A549 (cell line): ENCODE data around the gene SAPCD2. TPM values are rescaled to one million over a fixed set of nuclear protein-coding genes. Genes with fewer than 3 reads are reported as not detected.

Source experiments
- ATAC-seq, 2 experiments: fragments of 200-7000 bp in 1 of 2; fragments of >200 bp in 1 of 2; cut with Nextera tagmentation in 1 of 2; cut with Tn5 transposase in 1 of 2; 3 replicates each; pipeline versions ENCODE4 v1.8.0 to v1.9.1; 2018 to 2020; ENCODE audit warnings: mild to moderate bottlenecking in 1 of 2, moderate library complexity in 1 of 2
- CTCF ChIA-PET: fragments of 300-600 bp; sonication (Branson Sonifier 250); formaldehyde crosslinking; extraction: SDS; loops from one replicate; lab custom pipeline; 2021; ENCODE audit warnings: antibody characterized with exemption, inconsistent platforms; lab: Yijun Ruan, JAX
- POLR2A ChIA-PET: fragments of 350-600 bp; formaldehyde crosslinking; extraction: SDS; loops from one replicate; lab custom pipeline; 2021; ENCODE audit warnings: antibody characterized with exemption, inconsistent platforms; lab: Yijun Ruan, JAX
- DNase-seq, 2 experiments: peaks; one replicate each; pipeline versions ENCODE4 v3.0.0 to v3.0.0-alpha.2; 2011 to 2016; ENCODE audit warnings: low read depth in 1 of 2, low spot score in 1 of 2
- FAIRE-seq: peaks from 2 replicates; lab custom pipeline; 2011; peaks lifted over from hg19 to GRCh38; lab: Jason Lieb, UNC
- H3K27ac ChIP-seq, 2 experiments: fragments of >200 bp; sonication (Bioruptor Twin); formaldehyde crosslinking; 3 replicates each; pipeline ENCODE4 v1.5.1; 2016 to 2017
- H3K4me1 ChIP-seq: fragments of >200 bp; sonication (Bioruptor Twin); formaldehyde crosslinking; 3 replicates; pipeline ENCODE4 v1.6.1; 2016
- H3K4me2 ChIP-seq: fragments of >200 bp; sonication (Bioruptor Twin); formaldehyde crosslinking; 3 replicates; pipeline ENCODE4 v1.6.1; 2016
- H3K4me3 ChIP-seq: fragments of >200 bp; sonication (Bioruptor Twin); formaldehyde crosslinking; 3 replicates; pipeline ENCODE4 v1.5.1; 2016
- H3K9me3 ChIP-seq: fragments of >200 bp; sonication (Bioruptor Twin); formaldehyde crosslinking; 3 replicates; pipeline ENCODE4 v1.6.1; 2016
- CBX8 ChIP-seq: fragments of 200-600 bp; sonication (generic); IDR thresholded peaks from 2 replicates; pipeline ENCODE4 v1.6.1; 2016
- CEBPB ChIP-seq, 2 experiments: fragments of >200 bp in 1 of 2; sonication (Bioruptor Twin) in 1 of 2; formaldehyde crosslinking in 1 of 2; IDR thresholded peaks; 2 replicates each; pipeline ENCODE4 v1.6.1; 2012 to 2016
- EHF ChIP-seq: fragments of 250-450 bp; sonication (Bioruptor Pico); IDR thresholded peaks from 2 replicates; pipeline ENCODE4 v1.5.0; 2020; ENCODE audit warnings: mild to moderate bottlenecking
- EHMT2 ChIP-seq: fragments of 200-600 bp; sonication (generic); IDR thresholded peaks from 2 replicates; pipeline ENCODE4 v1.6.1; 2016; ENCODE audit warnings: antibody characterized with exemption, low read depth, mild to moderate bottlenecking, moderate library complexity
- EP300 ChIP-seq, 2 experiments: fragments of >200 bp; sonication (Bioruptor Twin); formaldehyde crosslinking; IDR thresholded peaks; 2 replicates in 1 of 2; 3 replicates in 1 of 2; pipeline ENCODE4 v1.6.1; 2016 to 2017
- FOXS1 ChIP-seq: fragments of 250-450 bp; sonication (Bioruptor Pico); IDR thresholded peaks from 2 replicates; pipeline ENCODE4 v1.5.0; 2020; ENCODE audit warnings: mild to moderate bottlenecking, moderate library complexity
- HDAC2 ChIP-seq: fragments of 200-600 bp; sonication (generic); IDR thresholded peaks from 2 replicates; pipeline ENCODE4 v1.6.1; 2016
- HOXB5 ChIP-seq: fragments of 250-450 bp; sonication (Bioruptor Pico); IDR thresholded peaks from 2 replicates; pipeline ENCODE4 v1.5.0; 2020; ENCODE audit warnings: mild to moderate bottlenecking, moderate library complexity
- JUNB ChIP-seq: fragments of >200 bp; sonication (Bioruptor Twin); formaldehyde crosslinking; IDR thresholded peaks from 2 replicates; pipeline ENCODE4 v1.6.1; 2016
- KDM1A ChIP-seq: fragments of 200-600 bp; sonication (generic); IDR thresholded peaks from 2 replicates; pipeline ENCODE4 v1.6.1; 2016; ENCODE audit warnings: low read depth, mild to moderate bottlenecking
- MAFK ChIP-seq: fragments of 450-650 bp; IDR thresholded peaks from 2 replicates; pipeline ENCODE4 v1.6.1; 2014; ENCODE audit not compliant: partially characterized antibody
- MAZ ChIP-seq: fragments of 150-350 bp; IDR thresholded peaks from 2 replicates; pipeline ENCODE4 v1.6.1; 2014; ENCODE audit warnings: antibody characterized with exemption, low read depth, low read length, borderline replicate concordance
- NPAS2 ChIP-seq: fragments of 250-450 bp; sonication (Bioruptor Pico); IDR thresholded peaks from 2 replicates; pipeline ENCODE4 v1.8.0; 2022; ENCODE audit warnings: mild to moderate bottlenecking, moderate library complexity, borderline replicate concordance
- NR3C1 ChIP-seq: fragments of >200 bp; sonication (Bioruptor Twin); formaldehyde crosslinking; IDR thresholded peaks from 3 replicates; pipeline ENCODE4 v1.6.1; 2017
- POLR2AphosphoS2 ChIP-seq: conservative IDR thresholded peaks from 2 replicates; pipeline ENCODE4 v1.6.1; 2012; ENCODE audit warnings: low read length, improper control_type of control experiment, inconsistent platforms
- RARB ChIP-seq: fragments of 250-450 bp; sonication (Bioruptor Pico); IDR thresholded peaks from 2 replicates; pipeline ENCODE4 v1.8.0; 2021; ENCODE audit warnings: mild to moderate bottlenecking, moderate library complexity
- RFX5 ChIP-seq: fragments of 450-650 bp; IDR thresholded peaks from 2 replicates; pipeline ENCODE4 v1.7.1; 2014; ENCODE audit warnings: antibody characterized with exemption, mild to moderate bottlenecking, moderate library complexity
- RNF2 ChIP-seq: fragments of 200-600 bp; sonication (generic); IDR thresholded peaks from 2 replicates; pipeline ENCODE4 v1.6.1; 2016; ENCODE audit warnings: low read depth, mild to moderate bottlenecking, antibody characterized with exemption, moderate library complexity, borderline replicate concordance
- ZFP36 ChIP-seq: fragments of 450-650 bp; IDR thresholded peaks from 2 replicates; pipeline ENCODE4 v1.6.1; 2014; ENCODE audit warnings: borderline replicate concordance; ENCODE audit not compliant: partially characterized antibody
- ZSCAN20 ChIP-seq: fragments of 250-450 bp; sonication (Bioruptor Pico); IDR thresholded peaks from 2 replicates; pipeline ENCODE4 v1.8.0; 2022; ENCODE audit warnings: mild to moderate bottlenecking, moderate library complexity
- WGBS: methylation state at CpG from one replicate; pipeline ENCODE4 v1.1.6; 2017; ENCODE audit errors: missing lambda C conversion rate; 5-methylcytosine and 5-hydroxymethylcytosine counted together
- polyA plus RNA-seq, 4 experiments: library from polyadenylated mRNA; depleted of rRNA in 3 of 4; stranded (reverse); fragments of >200 nt; fragmentation: RNase III in 1 of 4; extraction: RNeasy Plus Mini Kit Qiagen cat#74134 plus additional on column Dnase treatment in 1 of 4; gene quantifications; 2 replicates in 3 of 4; 3 replicates in 1 of 4; pipeline ENCODE4 v1.2.3, GENCODE V29; 2011 to 2017
- TF ChIP-seq, protein P1 (sequence below): fragments of 150-350 bp; IDR thresholded peaks from 2 replicates; pipeline ENCODE4 v1.6.1; 2014; ENCODE audit warnings: low read depth, mild to moderate bottlenecking, low read length
- TF ChIP-seq, protein P2 (sequence below): fragments of >200 bp; sonication (Bioruptor Twin); formaldehyde crosslinking; IDR thresholded peaks from 3 replicates; pipeline ENCODE4 v1.5.1; 2016
- TF ChIP-seq, protein P3 (sequence below): fragments of >200 bp; sonication (Bioruptor Twin); formaldehyde crosslinking; IDR thresholded peaks from 2 replicates; pipeline ENCODE4 v1.6.1; 2016
- TF ChIP-seq, protein P4 (sequence below): fragments of 450-650 bp; IDR thresholded peaks from 2 replicates; pipeline ENCODE4 v1.6.1; 2014; ENCODE audit warnings: antibody characterized with exemption
- TF ChIP-seq, protein P5 (sequence below): fragments of 200-600 bp; sonication (generic); IDR thresholded peaks from 2 replicates; pipeline ENCODE4 v1.6.1; 2016; ENCODE audit warnings: antibody characterized with exemption, mild to moderate bottlenecking, moderate library complexity
- TF ChIP-seq, protein P6 (sequence below): IDR thresholded peaks from 2 replicates; pipeline ENCODE4 v1.6.1; 2012

The SAPCD2 gene
- polyA plus RNA-seq, 2 of the 4 experiments (the other 2 are of a cell fraction), result 6.9 to 14.6 TPM

DNA sequence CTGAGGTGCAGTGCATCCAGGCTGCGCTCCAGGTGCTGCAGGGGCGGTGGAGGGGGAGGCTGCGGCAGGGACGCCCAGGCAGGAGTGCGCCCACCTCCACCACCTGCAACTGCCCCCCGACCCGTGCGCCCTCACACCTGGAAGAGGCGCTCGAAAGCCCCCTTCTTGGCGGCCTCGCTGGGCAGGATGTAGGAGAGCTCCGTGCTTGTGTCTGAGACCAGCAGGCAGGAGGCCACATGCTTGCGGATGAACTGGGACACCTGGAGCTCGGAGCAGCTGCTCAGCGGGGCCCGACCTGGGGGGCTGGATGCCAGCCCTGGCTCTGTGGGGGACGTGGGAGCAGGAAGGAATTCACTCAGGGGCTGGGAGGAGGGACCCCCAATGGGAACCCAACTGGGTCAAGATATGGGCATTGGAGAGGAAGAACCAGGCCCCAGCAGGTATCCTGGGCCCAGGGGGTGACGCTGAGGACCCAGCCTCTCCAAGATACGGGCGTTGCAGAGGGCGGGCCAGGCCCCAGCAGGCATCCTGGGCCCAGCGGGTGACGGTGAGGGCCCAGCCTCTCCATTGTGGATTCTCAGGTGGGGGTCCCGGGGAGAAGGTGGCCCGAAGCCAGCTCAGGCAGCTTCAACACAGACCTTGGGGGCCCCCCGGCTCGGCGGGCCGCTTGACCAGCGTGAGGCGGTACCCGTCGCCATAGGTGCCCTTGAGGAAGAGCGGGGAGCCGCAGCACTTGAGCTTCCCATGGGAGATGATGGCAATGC lies 55.4 kb downstream of the SAPCD2 start:
- no peak for FAIRE-seq

DNA sequence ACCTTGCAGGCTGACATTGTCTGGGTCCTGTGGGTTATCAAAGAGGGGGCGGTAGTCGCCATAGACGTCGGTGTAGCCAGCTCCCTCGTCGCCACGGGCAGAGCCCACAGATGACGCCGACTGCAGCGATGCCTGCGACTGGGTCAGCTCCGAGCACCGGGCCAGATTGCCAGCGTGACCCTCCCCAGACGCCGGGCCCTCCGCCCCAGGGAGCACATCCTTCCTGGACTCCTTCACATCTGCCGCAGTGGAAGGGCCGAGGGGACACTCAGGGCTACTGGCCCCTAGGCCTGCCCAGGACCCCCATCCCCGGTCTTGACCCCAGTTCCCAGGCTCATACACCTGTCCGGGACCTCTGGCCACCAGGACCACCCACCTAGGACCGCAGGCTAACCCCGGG lies 56.2 kb downstream of the SAPCD2 start:
- CTCF ChIA-PET, result interaction anchor here (0.7 to 3.3 kb wide), 5 partner anchors 11 to 66 kb away, joined by 3 to 13 read pairs (median 8); no protein-coding TSS in a partner anchor
- no peak for FAIRE-seq
- WGBS, result 88% methylated on average over 13 of the region's 23 CpGs
- Histone ChIP-seq H3K4me3 (no peak overlapping the region), H3K27ac (no peak overlapping the region), H3K9me3 (no peaks in the 10 kb centered on the region), H3K4me1 (no peaks in the 10 kb centered on the region), H3K4me2 (no peak overlapping the region)
- DNase-seq, result no peak
- no peak for ATAC-seq
- POLR2A ChIA-PET, result no interaction called here
- TF ChIP-seq EHMT2 (no peak), RNF2 (no peak), HOXB5 (no peak), FOXS1 (CRISPR knock-in tag) (no peak), CBX8 (no peak), JUNB (no peak), ZFP36 (no peak), MAFK (no peak), MAZ (no peak), RFX5 (no peak)
- TF ChIP-seq, protein P1, sequence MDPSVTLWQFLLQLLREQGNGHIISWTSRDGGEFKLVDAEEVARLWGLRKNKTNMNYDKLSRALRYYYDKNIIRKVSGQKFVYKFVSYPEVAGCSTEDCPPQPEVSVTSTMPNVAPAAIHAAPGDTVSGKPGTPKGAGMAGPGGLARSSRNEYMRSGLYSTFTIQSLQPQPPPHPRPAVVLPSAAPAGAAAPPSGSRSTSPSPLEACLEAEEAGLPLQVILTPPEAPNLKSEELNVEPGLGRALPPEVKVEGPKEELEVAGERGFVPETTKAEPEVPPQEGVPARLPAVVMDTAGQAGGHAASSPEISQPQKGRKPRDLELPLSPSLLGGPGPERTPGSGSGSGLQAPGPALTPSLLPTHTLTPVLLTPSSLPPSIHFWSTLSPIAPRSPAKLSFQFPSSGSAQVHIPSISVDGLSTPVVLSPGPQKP, result no peak
- TF ChIP-seq, protein P2, sequence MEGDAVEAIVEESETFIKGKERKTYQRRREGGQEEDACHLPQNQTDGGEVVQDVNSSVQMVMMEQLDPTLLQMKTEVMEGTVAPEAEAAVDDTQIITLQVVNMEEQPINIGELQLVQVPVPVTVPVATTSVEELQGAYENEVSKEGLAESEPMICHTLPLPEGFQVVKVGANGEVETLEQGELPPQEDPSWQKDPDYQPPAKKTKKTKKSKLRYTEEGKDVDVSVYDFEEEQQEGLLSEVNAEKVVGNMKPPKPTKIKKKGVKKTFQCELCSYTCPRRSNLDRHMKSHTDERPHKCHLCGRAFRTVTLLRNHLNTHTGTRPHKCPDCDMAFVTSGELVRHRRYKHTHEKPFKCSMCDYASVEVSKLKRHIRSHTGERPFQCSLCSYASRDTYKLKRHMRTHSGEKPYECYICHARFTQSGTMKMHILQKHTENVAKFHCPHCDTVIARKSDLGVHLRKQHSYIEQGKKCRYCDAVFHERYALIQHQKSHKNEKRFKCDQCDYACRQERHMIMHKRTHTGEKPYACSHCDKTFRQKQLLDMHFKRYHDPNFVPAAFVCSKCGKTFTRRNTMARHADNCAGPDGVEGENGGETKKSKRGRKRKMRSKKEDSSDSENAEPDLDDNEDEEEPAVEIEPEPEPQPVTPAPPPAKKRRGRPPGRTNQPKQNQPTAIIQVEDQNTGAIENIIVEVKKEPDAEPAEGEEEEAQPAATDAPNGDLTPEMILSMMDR, result no peak
- TF ChIP-seq, protein P3, sequence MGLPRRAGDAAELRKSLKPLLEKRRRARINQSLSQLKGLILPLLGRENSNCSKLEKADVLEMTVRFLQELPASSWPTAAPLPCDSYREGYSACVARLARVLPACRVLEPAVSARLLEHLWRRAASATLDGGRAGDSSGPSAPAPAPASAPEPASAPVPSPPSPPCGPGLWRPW, result no peak

More for the DNA sequence above, 55.4 kb downstream of the SAPCD2 start:
- no peak for DNase-seq
- Histone ChIP-seq H3K4me2 (no peak overlapping the region), H3K4me3 (no peak overlapping the region), H3K27ac (no peak overlapping the region), H3K4me1 (no peaks in the 10 kb centered on the region), H3K9me3 (no peaks in the 10 kb centered on the region)
- ChIA-PET CTCF (interaction anchor here (0.9 to 7.6 kb wide), 6 partner anchors 12 to 52 kb away, joined by 3 to 62 read pairs (median 6); partner anchors contain the start of genes ABCA2, FUT7 and LCNL1), POLR2A (interaction anchor here (1.0 kb wide), 1 partner anchor 23 kb away, joined by 3 read pairs; the partner anchor contains the start of gene PAXX)
- ATAC-seq, result no peak
- WGBS, result 97% methylated on average over 28 of the region's 36 CpGs
- no peak for TF ChIP-seq CEBPB (IDR thresholded peaks at IDR 0.05)
- no peak for TF ChIP-seq RNF2
- TF ChIP-seq ZSCAN20 (CRISPR knock-in tag), result no peak
- no peak for TF ChIP-seq HOXB5
- TF ChIP-seq MAZ, result no peak
- TF ChIP-seq, protein P4, sequence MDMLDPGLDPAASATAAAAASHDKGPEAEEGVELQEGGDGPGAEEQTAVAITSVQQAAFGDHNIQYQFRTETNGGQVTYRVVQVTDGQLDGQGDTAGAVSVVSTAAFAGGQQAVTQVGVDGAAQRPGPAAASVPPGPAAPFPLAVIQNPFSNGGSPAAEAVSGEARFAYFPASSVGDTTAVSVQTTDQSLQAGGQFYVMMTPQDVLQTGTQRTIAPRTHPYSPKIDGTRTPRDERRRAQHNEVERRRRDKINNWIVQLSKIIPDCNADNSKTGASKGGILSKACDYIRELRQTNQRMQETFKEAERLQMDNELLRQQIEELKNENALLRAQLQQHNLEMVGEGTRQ, result no peak
- TF ChIP-seq, protein P1, result no peak
- no peak for TF ChIP-seq RARB (CRISPR knock-in tag)
- no peak for TF ChIP-seq POLR2AphosphoS2
- no peak for TF ChIP-seq EHMT2
- no peak for TF ChIP-seq NR3C1
- TF ChIP-seq EP300 (IDR thresholded peaks at IDR 0.05), result no peak
- TF ChIP-seq, protein P5, sequence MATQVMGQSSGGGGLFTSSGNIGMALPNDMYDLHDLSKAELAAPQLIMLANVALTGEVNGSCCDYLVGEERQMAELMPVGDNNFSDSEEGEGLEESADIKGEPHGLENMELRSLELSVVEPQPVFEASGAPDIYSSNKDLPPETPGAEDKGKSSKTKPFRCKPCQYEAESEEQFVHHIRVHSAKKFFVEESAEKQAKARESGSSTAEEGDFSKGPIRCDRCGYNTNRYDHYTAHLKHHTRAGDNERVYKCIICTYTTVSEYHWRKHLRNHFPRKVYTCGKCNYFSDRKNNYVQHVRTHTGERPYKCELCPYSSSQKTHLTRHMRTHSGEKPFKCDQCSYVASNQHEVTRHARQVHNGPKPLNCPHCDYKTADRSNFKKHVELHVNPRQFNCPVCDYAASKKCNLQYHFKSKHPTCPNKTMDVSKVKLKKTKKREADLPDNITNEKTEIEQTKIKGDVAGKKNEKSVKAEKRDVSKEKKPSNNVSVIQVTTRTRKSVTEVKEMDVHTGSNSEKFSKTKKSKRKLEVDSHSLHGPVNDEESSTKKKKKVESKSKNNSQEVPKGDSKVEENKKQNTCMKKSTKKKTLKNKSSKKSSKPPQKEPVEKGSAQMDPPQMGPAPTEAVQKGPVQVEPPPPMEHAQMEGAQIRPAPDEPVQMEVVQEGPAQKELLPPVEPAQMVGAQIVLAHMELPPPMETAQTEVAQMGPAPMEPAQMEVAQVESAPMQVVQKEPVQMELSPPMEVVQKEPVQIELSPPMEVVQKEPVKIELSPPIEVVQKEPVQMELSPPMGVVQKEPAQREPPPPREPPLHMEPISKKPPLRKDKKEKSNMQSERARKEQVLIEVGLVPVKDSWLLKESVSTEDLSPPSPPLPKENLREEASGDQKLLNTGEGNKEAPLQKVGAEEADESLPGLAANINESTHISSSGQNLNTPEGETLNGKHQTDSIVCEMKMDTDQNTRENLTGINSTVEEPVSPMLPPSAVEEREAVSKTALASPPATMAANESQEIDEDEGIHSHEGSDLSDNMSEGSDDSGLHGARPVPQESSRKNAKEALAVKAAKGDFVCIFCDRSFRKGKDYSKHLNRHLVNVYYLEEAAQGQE, result no peak
- no peak for TF ChIP-seq EHF
- no peak for TF ChIP-seq KDM1A
- no peak for TF ChIP-seq NPAS2 (CRISPR knock-in tag)
- TF ChIP-seq HDAC2, result no peak
- TF ChIP-seq, protein P6, sequence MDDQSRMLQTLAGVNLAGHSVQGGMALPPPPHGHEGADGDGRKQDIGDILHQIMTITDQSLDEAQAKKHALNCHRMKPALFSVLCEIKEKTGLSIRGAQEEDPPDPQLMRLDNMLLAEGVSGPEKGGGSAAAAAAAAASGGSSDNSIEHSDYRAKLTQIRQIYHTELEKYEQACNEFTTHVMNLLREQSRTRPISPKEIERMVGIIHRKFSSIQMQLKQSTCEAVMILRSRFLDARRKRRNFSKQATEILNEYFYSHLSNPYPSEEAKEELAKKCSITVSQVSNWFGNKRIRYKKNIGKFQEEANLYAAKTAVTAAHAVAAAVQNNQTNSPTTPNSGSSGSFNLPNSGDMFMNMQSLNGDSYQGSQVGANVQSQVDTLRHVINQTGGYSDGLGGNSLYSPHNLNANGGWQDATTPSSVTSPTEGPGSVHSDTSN, result no peak
